ENCODE data around the gene PLB1. TPM values are rescaled to one million over a fixed set of nuclear protein-coding genes. Genes with fewer than 3 reads are reported as not detected.

PLB1 gene
- total and polyA plus RNA-seq, 2 donors (not counting 1 experiment from before 2014, with no cell fraction given), result 0.25 to 0.51 TPM

- H3K4me1 ChIP-seq (ENCODE audit: control insufficient read depth in 2 of 2, insufficient read depth in 2 of 2, low read length in 2 of 2), result peaks cover 0 to 8% of the 10 kb centered on the region in 2 donors
- Mint-ChIP-seq H3K27me3 (no peaks in the 10 kb centered on the region), H3K4me3 (no peak overlapping the region), H3K27ac (no peak overlapping the region), H3K9me3 (ENCODE audit: insufficient read depth) (no peaks in the 10 kb centered on the region), H3K4me1 (peaks cover 14% of the 10 kb centered on the region)
- H3K9ac ChIP-seq (ENCODE audit: low read length), result no peak overlapping the region
- ATAC-seq (ENCODE audit: low read depth), result no peak
- H3K27ac ChIP-seq (ENCODE audit: low read length in 2 of 2), result no peak overlapping the region
- no peaks in the 10 kb centered on the region for H3K27me3 ChIP-seq (replicated peaks in 1 of 4; ENCODE audit: control extremely low read depth in 1 of 4, control insufficient read depth in 3 of 4, insufficient read depth in 4 of 4, low read length in 3 of 4)
- no peak overlapping the region for H3K4me2 ChIP-seq (replicated peaks; ENCODE audit: low read depth, low read length, poor library complexity, severe bottlenecking)
- WGBS (ENCODE audit: insufficient coverage), result 90% methylated on average over 2 of the region's 4 CpGs
- TF ChIP-seq EZH2 (IDR thresholded peaks at IDR 0.05; ENCODE audit: borderline replicate concordance, insufficient read depth, low read depth, low read length, poor library complexity, severe bottlenecking), result no peak
- no peak for TF ChIP-seq CTCF (IDR thresholded peaks at IDR 0.05)
- no peaks in the 10 kb centered on the region for H3K9me3 ChIP-seq (ENCODE audit: control extremely low read depth in 1 of 3, control insufficient read depth in 2 of 3, insufficient read depth in 1 of 3, low read length in 2 of 3)
- intact Hi-C loops (cut with micrococcal nuclease), result no loop called here
- ChIA-PET CTCF (no interaction called here), POLR2A (no interaction called here)
- H4K20me1 ChIP-seq (ENCODE audit: control insufficient read depth, insufficient read depth, low read length, poor library complexity, severe bottlenecking), result no peaks in the 10 kb centered on the region
- no peak for DNase-seq
- H2AFZ ChIP-seq (ENCODE audit: insufficient read depth, low read depth, low read length, poor library complexity, severe bottlenecking), result no peak overlapping the region
- no peaks in the 10 kb centered on the region for H3K79me2 ChIP-seq (ENCODE audit: control insufficient read depth, insufficient read depth, low read length)
- no peaks in the 10 kb centered on the region for H3K36me3 ChIP-seq (replicated peaks in 1 of 2; ENCODE audit: control extremely low read depth in 1 of 2, control insufficient read depth in 1 of 2, extremely low read depth in 1 of 2, insufficient read depth in 2 of 2, low read length in 1 of 2)
- no peak overlapping the region for H3K4me3 ChIP-seq (ENCODE audit: control extremely low read depth in 1 of 5, extremely low read depth in 1 of 5, insufficient read depth in 1 of 5, low read depth in 2 of 5, low read length in 4 of 5)
These were observed 153.0 kb downstream of the PLB1 start for GRCh38 chr2:28648671-28649395.

- ChIA-PET CTCF (no interaction called here), POLR2A (no interaction called here)
- Histone ChIP-seq H3K27ac (ENCODE audit: low read length in 2 of 2) (no peak overlapping the region), H3K79me2 (ENCODE audit: control insufficient read depth, insufficient read depth, low read length) (no peaks in the 10 kb centered on the region), H3K36me3 (replicated peaks in 1 of 2; ENCODE audit: control extremely low read depth in 1 of 2, control insufficient read depth in 1 of 2, extremely low read depth in 1 of 2, insufficient read depth in 2 of 2, low read length in 1 of 2) (no peaks in the 10 kb centered on the region), H4K20me1 (ENCODE audit: control insufficient read depth, insufficient read depth, low read length, poor library complexity, severe bottlenecking) (no peaks in the 10 kb centered on the region), H3K9me3 (ENCODE audit: control extremely low read depth in 1 of 3, control insufficient read depth in 2 of 3, insufficient read depth in 1 of 3, low read length in 2 of 3) (no peaks in the 10 kb centered on the region), H3K4me1 (ENCODE audit: control insufficient read depth in 2 of 2, insufficient read depth in 2 of 2, low read length in 2 of 2) (peaks cover 0 to 8% of the 10 kb centered on the region in 2 donors), H3K9ac (ENCODE audit: low read length) (no peak overlapping the region), H3K4me3 (ENCODE audit: control extremely low read depth in 1 of 5, extremely low read depth in 1 of 5, insufficient read depth in 1 of 5, low read depth in 2 of 5, low read length in 4 of 5) (no peak overlapping the region), H3K27me3 (replicated peaks in 1 of 4; ENCODE audit: control extremely low read depth in 1 of 4, control insufficient read depth in 3 of 4, insufficient read depth in 4 of 4, low read length in 3 of 4) (no peaks in the 10 kb centered on the region), H3K4me2 (replicated peaks; ENCODE audit: low read depth, low read length, poor library complexity, severe bottlenecking) (no peak overlapping the region), H2AFZ (ENCODE audit: insufficient read depth, low read depth, low read length, poor library complexity, severe bottlenecking) (peak overlapping the region; percentile 6)
- intact Hi-C loops (cut with micrococcal nuclease), result no loop called here
- H3K27ac Mint-ChIP-seq, result peak overlapping the region; percentile 50
- DNase-seq (no peak), ATAC-seq (ENCODE audit: low read depth) (peak; percentile 21)
- H3K27me3 Mint-ChIP-seq, result no peaks in the 10 kb centered on the region
- peaks cover 14% of the 10 kb centered on the region for H3K4me1 Mint-ChIP-seq
- TF ChIP-seq EZH2 (IDR thresholded peaks at IDR 0.05; ENCODE audit: borderline replicate concordance, insufficient read depth, low read depth, low read length, poor library complexity, severe bottlenecking) (no peak), CTCF (IDR thresholded peaks at IDR 0.05) (no peak)
- peak overlapping the region; percentile 37 for H3K4me3 Mint-ChIP-seq
- 61% methylated on average over 5 of the region's 8 CpGs for WGBS (ENCODE audit: insufficient coverage)
- H3K9me3 Mint-ChIP-seq (ENCODE audit: insufficient read depth), result no peaks in the 10 kb centered on the region
These were observed 153.8 kb downstream of the PLB1 start for GRCh38 chr2:28649481-28650265.
